Stomach (tissue), 4 donors: ENCODE results near the gene GALNS.

Source experiments
- POLR2A ChIP-seq, 4 donors: fragments of 450-650 bp; IDR thresholded peaks; one replicate each; pipeline ENCODE4 v1.6.1; 2016; ENCODE audit warnings: antibody characterized with exemption in 4 of 4, control low read depth in 2 of 4, mild to moderate bottlenecking in 1 of 4, moderate library complexity in 1 of 4
- TF ChIP-seq, protein P1 (sequence below), 7 experiments: fragments of 450-650 bp in 4 of 7; fragments of 200-600 bp in 3 of 7; sonication (generic) in 3 of 7; IDR thresholded peaks; one replicate each; pipeline ENCODE4 v1.5.1; 2016 to 2019; ENCODE audit warnings: antibody characterized with exemption in 7 of 7, control low read depth in 2 of 7, mild to moderate bottlenecking in 1 of 7

DNA sequence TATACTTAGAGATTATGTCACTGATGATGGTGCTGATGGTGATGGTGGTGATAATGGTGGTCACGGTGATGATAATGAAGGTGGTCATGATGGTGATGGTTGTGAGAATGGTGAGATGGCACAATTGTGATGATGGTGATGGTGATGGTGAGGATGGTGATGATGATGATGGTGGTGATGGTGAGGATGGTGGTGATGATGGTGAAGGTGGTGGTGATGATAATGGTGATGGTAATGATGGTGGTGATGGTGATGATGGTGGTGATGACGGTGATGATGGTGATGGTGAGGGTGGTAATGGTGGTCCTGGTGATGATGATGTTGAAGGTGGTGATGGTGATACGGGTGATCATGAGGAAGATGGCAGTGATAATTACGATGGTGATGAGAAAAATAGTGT, 58.7 kb downstream of the GALNS start:
- TF ChIP-seq, protein P1, sequence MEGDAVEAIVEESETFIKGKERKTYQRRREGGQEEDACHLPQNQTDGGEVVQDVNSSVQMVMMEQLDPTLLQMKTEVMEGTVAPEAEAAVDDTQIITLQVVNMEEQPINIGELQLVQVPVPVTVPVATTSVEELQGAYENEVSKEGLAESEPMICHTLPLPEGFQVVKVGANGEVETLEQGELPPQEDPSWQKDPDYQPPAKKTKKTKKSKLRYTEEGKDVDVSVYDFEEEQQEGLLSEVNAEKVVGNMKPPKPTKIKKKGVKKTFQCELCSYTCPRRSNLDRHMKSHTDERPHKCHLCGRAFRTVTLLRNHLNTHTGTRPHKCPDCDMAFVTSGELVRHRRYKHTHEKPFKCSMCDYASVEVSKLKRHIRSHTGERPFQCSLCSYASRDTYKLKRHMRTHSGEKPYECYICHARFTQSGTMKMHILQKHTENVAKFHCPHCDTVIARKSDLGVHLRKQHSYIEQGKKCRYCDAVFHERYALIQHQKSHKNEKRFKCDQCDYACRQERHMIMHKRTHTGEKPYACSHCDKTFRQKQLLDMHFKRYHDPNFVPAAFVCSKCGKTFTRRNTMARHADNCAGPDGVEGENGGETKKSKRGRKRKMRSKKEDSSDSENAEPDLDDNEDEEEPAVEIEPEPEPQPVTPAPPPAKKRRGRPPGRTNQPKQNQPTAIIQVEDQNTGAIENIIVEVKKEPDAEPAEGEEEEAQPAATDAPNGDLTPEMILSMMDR (IDR thresholded peaks at IDR 0.05) = no peak
- TF ChIP-seq POLR2A (IDR thresholded peaks at IDR 0.05) = no peak
